ENCODE data around the gene NPIPA5. TPM values are rescaled to one million over a fixed set of nuclear protein-coding genes. Genes with fewer than 3 reads are reported as not detected.
"Not testable (repeated sequence)": the region's sequence is repeated elsewhere in the genome, so short reads cannot be mapped to it uniquely, and the experiment has no call there.

The NPIPA5 gene
- total and polyA plus RNA-seq, 2 donors (not counting 3 experiments of a cell fraction or from before 2014, with no cell fraction given), result 11.3 to 19.6 TPM

GRCh38 chr16:15422222-15422621 lies 44.1 kb upstream of the NPIPA5 start:
- POLR2A ChIA-PET, result no interaction called here

GRCh38 chr16:15421696-15422095 lies 43.6 kb upstream of the NPIPA5 start:
- intact Hi-C loops (cut with micrococcal nuclease); H3K27ac ChIP-seq (ENCODE audit: insufficient read depth, low read depth, low read length); H3K9me1 ChIP-seq (replicated peaks; ENCODE audit: control insufficient read depth, extremely low read depth, insufficient read depth, low read length); POLR2A ChIA-PET; H3K9ac ChIP-seq (replicated peaks; ENCODE audit: extremely low read depth, insufficient read depth, low read length); H3K79me2 ChIP-seq (ENCODE audit: control insufficient read depth, insufficient read depth, low read length); H3K4me3 ChIP-seq (replicated peaks in 1 of 3; ENCODE audit: insufficient read depth in 1 of 3, low read depth in 1 of 3, low read length in 3 of 3); H2AFZ ChIP-seq (ENCODE audit: low read depth, low read length); H3K9me3 ChIP-seq (replicated peaks; ENCODE audit: control insufficient read depth, insufficient read depth, low read length); dilution Hi-C loops (cut with MboI; ENCODE audit: extremely low pct_ligation_motif_present, low sequenced_read_pairs); DNase-seq (ENCODE audit: low read depth, low spot score); H3K4me1 ChIP-seq (ENCODE audit: control insufficient read depth, extremely low read depth, insufficient read depth, low read length); H3K4me2 ChIP-seq (ENCODE audit: insufficient read depth, low read length); BruUV-seq (replicated peaks); H4K20me1 ChIP-seq (replicated peaks; ENCODE audit: control insufficient read depth, extremely low read depth, insufficient read depth, low read length); H3K27me3 ChIP-seq (ENCODE audit: control insufficient read depth in 2 of 2, insufficient read depth in 2 of 2, low read length in 2 of 2); FAIRE-seq; H3K36me3 ChIP-seq (ENCODE audit: control insufficient read depth in 2 of 2, extremely low read depth in 1 of 2, insufficient read depth in 2 of 2, low read length in 2 of 2): not testable (repeated sequence)
- CTCF ChIA-PET, result interaction anchor here (9.0 kb wide), 1 partner anchor 129 kb away, joined by 161 read pairs; no protein-coding TSS in a partner anchor

More at GRCh38 chr16:15422222-15422621, 44.1 kb upstream of the NPIPA5 start:
- H3K4me2 ChIP-seq (ENCODE audit: insufficient read depth, low read length), result no peak overlapping the region
- no peak for DNase-seq (ENCODE audit: low read depth, low spot score)
- intact Hi-C loops (cut with micrococcal nuclease), result no loop called here
- H3K36me3 ChIP-seq (ENCODE audit: control insufficient read depth in 2 of 2, extremely low read depth in 1 of 2, insufficient read depth in 2 of 2, low read length in 2 of 2), result no peaks in the 10 kb centered on the region
- BruUV-seq (replicated peaks), result no TSS peak
- no peak overlapping the region for H3K27ac ChIP-seq (ENCODE audit: insufficient read depth, low read depth, low read length)
- no peaks in the 10 kb centered on the region for H3K9me3 ChIP-seq (replicated peaks; ENCODE audit: control insufficient read depth, insufficient read depth, low read length)
- no peaks in the 10 kb centered on the region for H3K79me2 ChIP-seq (ENCODE audit: control insufficient read depth, insufficient read depth, low read length)
- no peaks in the 10 kb centered on the region for H3K4me1 ChIP-seq (ENCODE audit: control insufficient read depth, extremely low read depth, insufficient read depth, low read length)
- H4K20me1 ChIP-seq (replicated peaks; ENCODE audit: control insufficient read depth, extremely low read depth, insufficient read depth, low read length), result no peaks in the 10 kb centered on the region
- dilution Hi-C loops (cut with MboI; ENCODE audit: extremely low pct_ligation_motif_present, low sequenced_read_pairs), result no loop called here
- CTCF ChIA-PET, result interaction anchor here (9.0 kb wide), 1 partner anchor 128 kb away, joined by 161 read pairs; no protein-coding TSS in a partner anchor
- no peaks in the 10 kb centered on the region for H3K9me1 ChIP-seq (replicated peaks; ENCODE audit: control insufficient read depth, extremely low read depth, insufficient read depth, low read length)
- no peak overlapping the region for H2AFZ ChIP-seq (ENCODE audit: low read depth, low read length)
- TF ChIP-seq POLR2A (IDR thresholded peaks at IDR 0.05; ENCODE audit: low read depth, low read length), result no peak
- TF ChIP-seq, protein P1, sequence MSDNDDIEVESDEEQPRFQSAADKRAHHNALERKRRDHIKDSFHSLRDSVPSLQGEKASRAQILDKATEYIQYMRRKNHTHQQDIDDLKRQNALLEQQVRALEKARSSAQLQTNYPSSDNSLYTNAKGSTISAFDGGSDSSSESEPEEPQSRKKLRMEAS (IDR thresholded peaks at IDR 0.05; ENCODE audit: insufficient read depth, insufficient read length), result no peak
- TF ChIP-seq, protein P2, sequence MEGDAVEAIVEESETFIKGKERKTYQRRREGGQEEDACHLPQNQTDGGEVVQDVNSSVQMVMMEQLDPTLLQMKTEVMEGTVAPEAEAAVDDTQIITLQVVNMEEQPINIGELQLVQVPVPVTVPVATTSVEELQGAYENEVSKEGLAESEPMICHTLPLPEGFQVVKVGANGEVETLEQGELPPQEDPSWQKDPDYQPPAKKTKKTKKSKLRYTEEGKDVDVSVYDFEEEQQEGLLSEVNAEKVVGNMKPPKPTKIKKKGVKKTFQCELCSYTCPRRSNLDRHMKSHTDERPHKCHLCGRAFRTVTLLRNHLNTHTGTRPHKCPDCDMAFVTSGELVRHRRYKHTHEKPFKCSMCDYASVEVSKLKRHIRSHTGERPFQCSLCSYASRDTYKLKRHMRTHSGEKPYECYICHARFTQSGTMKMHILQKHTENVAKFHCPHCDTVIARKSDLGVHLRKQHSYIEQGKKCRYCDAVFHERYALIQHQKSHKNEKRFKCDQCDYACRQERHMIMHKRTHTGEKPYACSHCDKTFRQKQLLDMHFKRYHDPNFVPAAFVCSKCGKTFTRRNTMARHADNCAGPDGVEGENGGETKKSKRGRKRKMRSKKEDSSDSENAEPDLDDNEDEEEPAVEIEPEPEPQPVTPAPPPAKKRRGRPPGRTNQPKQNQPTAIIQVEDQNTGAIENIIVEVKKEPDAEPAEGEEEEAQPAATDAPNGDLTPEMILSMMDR (IDR thresholded peaks at IDR 0.05; ENCODE audit: extremely low read depth in 1 of 2, insufficient read depth in 1 of 2, low read depth in 1 of 2, low read length in 2 of 2), result no peak
- H3K27me3 ChIP-seq (ENCODE audit: control insufficient read depth in 2 of 2, insufficient read depth in 2 of 2, low read length in 2 of 2), result peaks cover 0 to 4% of the 10 kb centered on the region in 2 experiments
- no peak for FAIRE-seq
- H3K4me3 ChIP-seq (replicated peaks in 1 of 3; ENCODE audit: insufficient read depth in 1 of 3, low read depth in 1 of 3, low read length in 3 of 3), result no peak overlapping the region
- no peak overlapping the region for H3K9ac ChIP-seq (replicated peaks; ENCODE audit: extremely low read depth, insufficient read depth, low read length)
